Measurements from ENCODE around the gene LIN54. TPM values are rescaled to one million over a fixed set of nuclear protein-coding genes. Genes with fewer than 3 reads are reported as not detected.
A peak's percentile ranks its signal among the peaks of the same experiment; 100 is the strongest.

LIN54 gene
- total and polyA plus RNA-seq, 2 of the 13 experiments (the other 11 are each of a cell fraction or from before 2014, with no cell fraction given), result 25.2 to 32.9 TPM

DNA sequence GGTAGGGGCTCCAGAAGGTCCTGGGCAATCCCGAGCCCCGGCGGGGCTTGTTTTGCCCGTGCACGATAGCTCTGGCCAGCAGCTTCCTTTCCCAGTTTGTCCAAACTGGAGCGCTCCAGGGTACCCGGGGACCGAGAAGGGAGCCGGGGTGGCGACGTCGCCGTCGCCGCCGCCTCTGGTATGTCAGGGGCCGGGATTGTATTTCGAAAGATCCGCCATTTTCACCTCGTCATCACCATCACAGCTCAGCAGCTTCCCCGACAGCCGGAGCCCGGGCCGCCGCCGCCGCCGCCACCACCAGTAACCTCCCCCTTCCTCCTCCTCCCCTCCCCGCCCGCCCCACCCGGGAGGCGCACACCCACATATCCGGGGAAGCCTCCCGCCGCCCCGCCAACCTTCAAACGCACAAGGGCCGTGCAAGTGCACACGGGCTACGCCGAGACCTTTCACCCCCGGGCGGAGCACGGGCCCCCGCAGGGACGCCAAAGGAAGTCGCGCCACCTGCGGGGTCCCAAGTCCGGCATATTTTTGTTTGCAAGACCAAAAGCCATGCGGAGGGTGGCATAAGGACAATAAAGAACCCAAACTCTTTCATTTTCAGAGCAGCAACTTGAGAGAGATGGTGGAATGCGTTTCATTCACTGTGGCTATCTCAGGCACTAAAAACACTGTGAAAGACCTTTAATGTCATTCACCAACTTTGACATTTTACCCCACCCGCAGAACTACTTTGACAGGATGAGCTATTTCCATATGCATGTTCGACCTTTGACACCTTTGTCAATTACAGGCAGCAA, at the start of gene LIN54 (continued):
- TF ChIP-seq PAXIP1 (CRISPR knock-in tag; conservative IDR thresholded peaks at IDR 0.05) (peak; percentile 95), MIER2 (CRISPR knock-in tag; IDR thresholded peaks at IDR 0.05) (no peak), DNMT3B (CRISPR knock-in tag; conservative IDR thresholded peaks at IDR 0.05) (no peak), STAT6 (CRISPR knock-in tag; IDR thresholded peaks at IDR 0.05; ENCODE audit: borderline replicate concordance) (no peak), MTF1 (CRISPR knock-in tag; IDR thresholded peaks at IDR 0.05) (no peak), ZBTB46 (CRISPR knock-in tag; IDR thresholded peaks at IDR 0.05; ENCODE audit: borderline replicate concordance) (no peak), HNRNPH1 (optimal IDR thresholded peaks at IDR 0.05; ENCODE audit: low read depth, low read length) (no peak), ARID4A (CRISPR knock-in tag; IDR thresholded peaks at IDR 0.05; ENCODE audit: borderline replicate concordance) (peak; percentile 88), ZNF264 (CRISPR knock-in tag; IDR thresholded peaks at IDR 0.05) (no peak), ZNF432 (CRISPR knock-in tag; IDR thresholded peaks at IDR 0.05; ENCODE audit: borderline replicate concordance) (no peak), ZNF883 (CRISPR knock-in tag; IDR thresholded peaks at IDR 0.05; ENCODE audit: not compliant biosample characterization) (no peak)
- TF ChIP-seq, protein P1, sequence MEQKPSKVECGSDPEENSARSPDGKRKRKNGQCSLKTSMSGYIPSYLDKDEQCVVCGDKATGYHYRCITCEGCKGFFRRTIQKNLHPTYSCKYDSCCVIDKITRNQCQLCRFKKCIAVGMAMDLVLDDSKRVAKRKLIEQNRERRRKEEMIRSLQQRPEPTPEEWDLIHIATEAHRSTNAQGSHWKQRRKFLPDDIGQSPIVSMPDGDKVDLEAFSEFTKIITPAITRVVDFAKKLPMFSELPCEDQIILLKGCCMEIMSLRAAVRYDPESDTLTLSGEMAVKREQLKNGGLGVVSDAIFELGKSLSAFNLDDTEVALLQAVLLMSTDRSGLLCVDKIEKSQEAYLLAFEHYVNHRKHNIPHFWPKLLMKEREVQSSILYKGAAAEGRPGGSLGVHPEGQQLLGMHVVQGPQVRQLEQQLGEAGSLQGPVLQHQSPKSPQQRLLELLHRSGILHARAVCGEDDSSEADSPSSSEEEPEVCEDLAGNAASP (CRISPR knock-in tag; IDR thresholded peaks at IDR 0.05; ENCODE audit: borderline replicate concordance), result peak; percentile 90; the same call in 1 of the 2 replicates
